Stimulated activated naive CD8-positive, alpha-beta T cell treated with anti-CD3 and anti-CD28 coated beads, Interleukin-15, Interleukin-2, amounts not matched to agents 100 ng/mL and 50 ng/mL, for 24 hours (primary cell): Measurements from ENCODE around the gene AKAP6.

Experiments used
- H3K27ac Mint-ChIP-seq: one replicate; pipeline ENCODE4 v1.8.0; 2021; ENCODE audit warnings: mild to moderate bottlenecking, mixed read lengths
- H3K27me3 Mint-ChIP-seq: one replicate; pipeline ENCODE4 v1.8.0; 2021; ENCODE audit warnings: mixed read lengths
- H3K36me3 Mint-ChIP-seq: one replicate; pipeline ENCODE4 v1.8.0; 2021; ENCODE audit warnings: low read depth, mixed read lengths
- H3K4me1 Mint-ChIP-seq: one replicate; pipeline ENCODE4 v1.8.0; 2021; ENCODE audit warnings: low read depth, mixed read lengths
- H3K4me3 Mint-ChIP-seq: one replicate; pipeline ENCODE4 v1.8.0; 2021; ENCODE audit warnings: mild to moderate bottlenecking, mixed read lengths
- H3K9me3 Mint-ChIP-seq: one replicate; pipeline ENCODE4 v1.8.0; 2021; ENCODE audit warnings: mixed read lengths

AKAP6 gene

GRCh38 chr14:32835924-32836323 is 506.8 kb downstream of the AKAP6 start:
- Mint-ChIP-seq H3K4me1 (no peaks in the 10 kb centered on the region), H3K27ac (no peak overlapping the region), H3K36me3 (no peaks in the 10 kb centered on the region), H3K27me3 (no peaks in the 10 kb centered on the region), H3K9me3 (peaks cover 8% of the 10 kb centered on the region), H3K4me3 (no peak overlapping the region)

DNA sequence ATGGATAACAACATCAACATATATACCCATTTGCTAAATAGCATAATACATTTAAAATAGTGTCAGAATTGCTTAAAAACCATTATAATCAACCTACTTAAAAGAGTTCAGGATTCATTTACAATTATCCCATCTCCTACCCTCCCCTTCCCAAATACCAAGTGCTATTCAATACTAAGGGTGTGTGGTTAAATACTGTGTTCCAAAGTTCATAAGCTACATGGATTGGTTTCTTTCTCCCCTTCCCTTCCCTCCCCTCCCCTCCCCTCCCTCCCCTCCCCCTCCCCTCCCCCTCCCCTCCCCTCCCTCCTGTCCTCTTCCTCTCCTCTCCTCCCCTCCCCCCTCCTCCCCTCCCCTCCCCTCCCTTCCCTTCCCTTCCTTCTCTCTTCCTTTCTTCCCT is 512.6 kb downstream of the AKAP6 start:
- Mint-ChIP-seq H3K36me3 (no peaks in the 10 kb centered on the region), H3K4me3 (no peak overlapping the region), H3K4me1 (no peaks in the 10 kb centered on the region)

DNA sequence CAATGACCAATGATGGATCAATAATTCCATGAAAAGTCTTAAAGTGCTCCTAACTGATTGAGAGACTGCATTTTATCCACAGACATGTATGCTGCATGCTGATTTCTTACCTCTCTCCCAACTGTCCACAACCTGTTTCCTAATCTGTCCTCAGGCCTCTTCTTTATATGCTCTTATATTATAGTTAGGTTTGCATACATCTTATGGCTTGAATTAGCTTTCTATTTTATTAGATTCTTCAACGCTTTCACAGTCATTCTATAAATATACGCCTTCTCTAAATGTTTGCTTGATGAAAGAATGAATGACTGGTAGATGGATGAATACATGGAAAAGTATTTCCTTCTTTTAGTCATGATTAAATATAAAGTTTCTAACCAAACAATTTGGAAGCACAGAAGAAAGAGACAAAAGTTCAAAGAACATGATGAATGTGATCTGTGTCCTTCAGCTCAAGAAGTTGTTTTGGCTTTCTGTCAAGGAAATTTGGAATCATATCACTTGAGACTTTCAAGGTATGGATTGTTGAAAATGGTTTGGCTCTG is 517.8 kb downstream of the AKAP6 start:
- no peaks in the 10 kb centered on the region for H3K4me1 Mint-ChIP-seq
- H3K36me3 Mint-ChIP-seq: no peaks in the 10 kb centered on the region
- H3K27me3 Mint-ChIP-seq: no peaks in the 10 kb centered on the region
- no peak overlapping the region for H3K4me3 Mint-ChIP-seq
- H3K9me3 Mint-ChIP-seq: peaks cover 12% of the 10 kb centered on the region
- no peak overlapping the region for H3K27ac Mint-ChIP-seq

More for the DNA sequence above, 512.6 kb downstream of the AKAP6 start:
- H3K27me3 Mint-ChIP-seq: no peaks in the 10 kb centered on the region
- H3K9me3 Mint-ChIP-seq: peaks cover 9% of the 10 kb centered on the region
- H3K27ac Mint-ChIP-seq: no peak overlapping the region

GRCh38 chr14:32847867-32848266 is 518.8 kb downstream of the AKAP6 start:
- H3K27ac Mint-ChIP-seq: no peak overlapping the region
- no peaks in the 10 kb centered on the region for H3K27me3 Mint-ChIP-seq
- no peaks in the 10 kb centered on the region for H3K36me3 Mint-ChIP-seq
- peaks cover 12% of the 10 kb centered on the region for H3K9me3 Mint-ChIP-seq
- no peak overlapping the region for H3K4me3 Mint-ChIP-seq
- no peaks in the 10 kb centered on the region for H3K4me1 Mint-ChIP-seq

DNA sequence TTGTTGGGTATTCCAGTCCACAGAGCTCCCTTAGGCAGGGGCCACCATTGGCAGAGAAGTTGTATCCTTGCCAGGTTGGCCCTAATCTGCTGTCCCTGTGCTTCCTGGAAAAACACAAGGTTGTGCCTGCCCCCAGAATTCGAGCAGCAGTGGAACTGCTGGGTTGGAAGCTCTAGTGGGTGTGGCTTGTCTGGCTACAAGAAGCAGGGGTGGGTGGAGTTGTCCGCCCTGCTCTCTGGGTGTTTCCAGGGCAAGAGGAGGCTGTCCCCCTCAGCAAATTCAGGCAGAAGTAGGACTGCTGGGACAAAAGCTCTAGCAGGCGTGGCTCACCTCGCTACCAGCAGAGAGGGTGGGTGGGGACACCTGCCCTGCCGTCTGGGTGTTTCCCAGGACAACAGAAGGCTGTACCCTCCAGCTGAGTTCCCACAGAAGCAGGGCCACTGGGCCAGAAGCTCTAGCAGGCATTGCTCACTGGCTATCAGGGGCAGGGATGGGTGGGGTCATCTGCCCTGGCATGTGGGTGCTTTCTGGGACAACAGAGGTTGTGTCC is 536.8 kb downstream of the AKAP6 start:
- Mint-ChIP-seq H3K36me3 (no peaks in the 10 kb centered on the region), H3K4me3 (no peak overlapping the region), H3K27ac (no peak overlapping the region), H3K9me3 (peaks cover 7% of the 10 kb centered on the region), H3K27me3 (no peaks in the 10 kb centered on the region), H3K4me1 (no peaks in the 10 kb centered on the region)

DNA sequence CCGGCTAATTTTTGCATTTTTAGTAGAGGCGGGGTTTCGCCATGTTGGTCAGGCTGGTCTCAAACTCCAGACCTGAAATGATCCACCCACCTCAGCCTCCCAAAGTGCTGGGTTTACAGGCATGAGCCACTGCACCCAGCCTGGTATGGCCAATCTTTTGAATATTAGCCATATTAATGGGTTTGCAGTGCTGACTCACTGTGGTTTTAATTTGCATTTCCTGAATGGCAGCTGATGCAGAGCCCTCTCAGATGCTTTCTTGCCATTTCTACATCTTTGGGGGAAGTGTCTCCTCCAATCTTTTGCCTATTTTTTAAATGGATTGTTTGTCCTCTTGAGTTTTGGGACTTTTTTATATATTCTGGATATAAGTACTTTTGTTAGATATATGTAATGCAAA is 554.1 kb downstream of the AKAP6 start:
- Mint-ChIP-seq H3K4me3 (no peak overlapping the region), H3K4me1 (no peaks in the 10 kb centered on the region), H3K27ac (no peak overlapping the region), H3K27me3 (no peaks in the 10 kb centered on the region), H3K9me3 (peaks cover 5% of the 10 kb centered on the region), H3K36me3 (no peaks in the 10 kb centered on the region)
